Gastroesophageal sphincter (tissue), 4 donors: ENCODE measurements around the gene APP. TPM values are rescaled to one million over a fixed set of nuclear protein-coding genes. Genes with fewer than 3 reads are reported as not detected.
A peak's percentile ranks its signal among the peaks of the same experiment; 100 is the strongest.

Source experiments
- ATAC-seq: fragments of 150-250 bp; one replicate; pipeline ENCODE4 v1.9.1; 2016; ENCODE audit warnings: mild to moderate bottlenecking, moderate library complexity
- H3K27ac ChIP-seq, 4 donors: fragments of 200-600 bp; sonication (generic) in 3 of 4; 1 replicate in 3 of 4; 2 replicates in 1 of 4; pipeline ENCODE4 v1.5.1; 2016 to 2019
- H3K27me3 ChIP-seq: fragments of 200-600 bp; sonication (generic); one replicate; pipeline ENCODE4 v1.5.1; 2019
- H3K36me3 ChIP-seq, 2 donors: fragments of 200-600 bp; sonication (generic); one replicate each; pipeline ENCODE4 v1.5.1; 2019; ENCODE audit warnings: control low read depth in 1 of 2
- H3K4me1 ChIP-seq, 3 donors: fragments of 200-600 bp; sonication (generic); 1 replicate in 2 of 3; 2 replicates in 1 of 3; pipeline ENCODE4 v1.5.1; 2016 to 2019; ENCODE audit warnings: control low read depth in 2 of 3
- H3K4me3 ChIP-seq, 2 donors: fragments of 200-600 bp; sonication (generic); one replicate each; pipeline ENCODE4 v1.5.1; 2019; ENCODE audit warnings: mild to moderate bottlenecking in 1 of 2, moderate library complexity in 1 of 2
- H3K9me3 ChIP-seq, 3 donors: fragments of 200-600 bp; sonication (generic); one replicate each; pipeline ENCODE4 v1.5.1; 2017 to 2019; ENCODE audit warnings: control low read depth in 2 of 3
- EP300 ChIP-seq: sonication (generic); formaldehyde crosslinking; IDR thresholded peaks from one replicate; pipeline ENCODE4 v1.6.1; 2017; ENCODE audit warnings: antibody characterized with exemption, mild to moderate bottlenecking
- POLR2A ChIP-seq, 2 donors: fragments of 450-650 bp; IDR thresholded peaks; one replicate each; pipeline ENCODE4 v1.6.1; 2017; ENCODE audit warnings: antibody characterized with exemption in 2 of 2, mild to moderate bottlenecking in 2 of 2, moderate library complexity in 1 of 2
- POLR2AphosphoS5 ChIP-seq: sonication (generic); formaldehyde crosslinking; IDR thresholded peaks from one replicate; pipeline ENCODE4 v1.6.1; 2017; ENCODE audit warnings: antibody characterized with exemption
- WGBS, 2 donors: methylation state at CpG; one replicate each; pipeline ENCODE4 v1.1.5; 2018; ENCODE audit warnings: low coverage in 1 of 2; 5-methylcytosine and 5-hydroxymethylcytosine counted together
- total RNA-seq, 4 donors: library from RNA; depleted of rRNA; stranded (reverse); fragments of >200 nt; gene quantifications; one replicate each; pipeline ENCODE4 v1.1.0, GENCODE V29; 2016
- TF ChIP-seq, protein P1 (sequence below), 4 experiments: fragments of 200-600 bp in 2 of 4; fragments of 450-650 bp in 2 of 4; sonication (generic) in 1 of 4; IDR thresholded peaks; one replicate each; pipeline ENCODE4 v1.5.1; 2017 to 2019; ENCODE audit warnings: antibody characterized with exemption in 4 of 4, mild to moderate bottlenecking in 2 of 4, moderate library complexity in 2 of 4

Gene APP
- total RNA-seq, 4 donors from 2014 or later = 282 to 724 (median 545) TPM

DNA sequence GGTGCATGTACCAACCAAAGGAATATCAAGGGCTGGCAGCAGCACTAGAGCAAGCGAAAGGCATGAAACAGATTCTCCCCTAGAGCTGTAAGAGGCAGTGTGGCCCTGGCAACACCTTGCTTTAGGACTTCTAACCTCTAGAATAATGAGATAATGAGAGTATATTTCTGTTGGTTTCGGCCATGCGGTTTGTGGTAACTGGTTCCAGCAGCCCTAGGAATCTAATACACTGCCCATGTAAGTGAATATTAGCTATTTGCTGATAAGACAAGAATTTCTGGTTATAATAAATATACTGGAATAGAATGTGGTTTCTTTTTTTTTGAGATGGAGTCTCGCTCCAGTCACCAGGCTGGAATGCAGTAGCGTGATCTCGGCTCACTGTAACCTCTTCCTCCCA lies 236.4 kb downstream of the APP start:
- H3K27me3 ChIP-seq = no peaks in the 10 kb centered on the region
- WGBS, 2 donors = 88 to 100% methylated on average over 3 to 6 of the region's 6 CpGs
- H3K4me1 ChIP-seq = peaks cover 0 to 43% (median 19%) of the 10 kb centered on the region in 3 donors
- no peaks in the 10 kb centered on the region for H3K9me3 ChIP-seq
- H3K27ac ChIP-seq = peak overlapping the region in 3 of 4 donors; percentile 12 to 71 (median 62)
- no peak for ATAC-seq
- H3K4me3 ChIP-seq = no peak overlapping the region
- no peak for TF ChIP-seq POLR2A (IDR thresholded peaks at IDR 0.05)
- no peak for TF ChIP-seq EP300
- TF ChIP-seq POLR2AphosphoS5 = no peak
- TF ChIP-seq, protein P1, sequence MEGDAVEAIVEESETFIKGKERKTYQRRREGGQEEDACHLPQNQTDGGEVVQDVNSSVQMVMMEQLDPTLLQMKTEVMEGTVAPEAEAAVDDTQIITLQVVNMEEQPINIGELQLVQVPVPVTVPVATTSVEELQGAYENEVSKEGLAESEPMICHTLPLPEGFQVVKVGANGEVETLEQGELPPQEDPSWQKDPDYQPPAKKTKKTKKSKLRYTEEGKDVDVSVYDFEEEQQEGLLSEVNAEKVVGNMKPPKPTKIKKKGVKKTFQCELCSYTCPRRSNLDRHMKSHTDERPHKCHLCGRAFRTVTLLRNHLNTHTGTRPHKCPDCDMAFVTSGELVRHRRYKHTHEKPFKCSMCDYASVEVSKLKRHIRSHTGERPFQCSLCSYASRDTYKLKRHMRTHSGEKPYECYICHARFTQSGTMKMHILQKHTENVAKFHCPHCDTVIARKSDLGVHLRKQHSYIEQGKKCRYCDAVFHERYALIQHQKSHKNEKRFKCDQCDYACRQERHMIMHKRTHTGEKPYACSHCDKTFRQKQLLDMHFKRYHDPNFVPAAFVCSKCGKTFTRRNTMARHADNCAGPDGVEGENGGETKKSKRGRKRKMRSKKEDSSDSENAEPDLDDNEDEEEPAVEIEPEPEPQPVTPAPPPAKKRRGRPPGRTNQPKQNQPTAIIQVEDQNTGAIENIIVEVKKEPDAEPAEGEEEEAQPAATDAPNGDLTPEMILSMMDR (IDR thresholded peaks at IDR 0.05) = no peak
- no peaks in the 10 kb centered on the region for H3K36me3 ChIP-seq

DNA sequence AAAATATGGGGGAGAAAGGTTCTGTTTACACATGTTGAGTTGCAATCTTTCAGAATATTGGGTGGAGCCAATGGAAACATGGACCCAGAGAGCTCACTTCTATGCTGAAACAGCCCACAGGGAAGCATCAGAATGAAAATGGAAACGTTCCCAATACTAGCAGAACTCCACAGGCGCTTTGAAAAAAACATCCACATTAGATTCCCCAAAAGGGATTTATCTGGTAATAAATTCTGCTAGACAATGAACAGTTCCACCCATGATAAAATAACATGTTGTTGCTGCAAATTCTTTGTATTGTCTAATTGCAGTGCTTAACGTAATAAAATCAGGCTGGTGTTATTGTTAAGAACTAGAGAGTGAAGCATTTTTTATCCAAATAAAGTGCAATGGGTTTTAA lies 238.8 kb downstream of the APP start:
- H3K27ac ChIP-seq = peak overlapping the region in 3 of 4 donors; percentile 46 to 53 (median 52)
- 38 to 58% methylated on average over 3 of the region's 3 CpGs for WGBS, 2 donors
- no peak for ATAC-seq
- no peaks in the 10 kb centered on the region for H3K27me3 ChIP-seq
- no peaks in the 10 kb centered on the region for H3K9me3 ChIP-seq
- peaks cover 2 to 34% (median 14%) of the 10 kb centered on the region in 3 donors for H3K4me1 ChIP-seq
- H3K36me3 ChIP-seq = no peaks in the 10 kb centered on the region
- TF ChIP-seq, protein P1 (IDR thresholded peaks at IDR 0.05) = no peak
- TF ChIP-seq EP300 (no peak), POLR2A (IDR thresholded peaks at IDR 0.05) (no peak), POLR2AphosphoS5 (no peak)
- H3K4me3 ChIP-seq = no peak overlapping the region

DNA sequence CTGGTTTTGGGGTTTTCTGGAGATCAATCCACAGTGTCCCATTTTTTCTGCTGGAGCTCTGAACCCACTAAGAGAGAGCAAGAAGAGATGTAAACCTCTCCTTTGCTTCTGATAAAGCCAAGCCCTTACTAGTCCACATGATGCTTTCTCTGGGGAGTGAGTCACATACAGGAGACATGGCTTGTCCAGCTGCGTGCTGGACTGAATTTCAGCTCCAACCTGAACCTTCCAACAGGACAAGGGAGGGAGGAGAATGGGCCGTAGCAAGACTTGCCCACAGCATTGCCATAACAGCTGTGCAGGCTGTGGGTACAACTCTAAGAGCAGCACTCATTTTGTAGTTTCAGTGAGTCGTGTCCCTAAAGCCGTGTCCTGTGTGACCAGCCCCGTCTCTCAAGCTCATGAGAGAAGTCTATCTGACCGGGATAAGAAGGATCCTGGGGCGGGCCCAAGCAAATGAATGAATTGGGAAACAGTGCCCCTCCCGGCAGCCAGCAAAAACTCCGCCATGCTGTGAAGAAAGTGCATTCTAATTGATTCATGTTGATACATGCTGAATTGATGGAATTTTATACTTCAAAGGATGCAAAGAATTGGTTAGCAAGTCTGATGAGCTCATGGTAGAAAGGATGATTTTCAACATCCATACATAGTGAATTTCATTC lies 240.6 kb downstream of the APP start:
- WGBS, 2 donors = 81 to 89% methylated on average over 6 to 7 of the region's 9 CpGs
- no peaks in the 10 kb centered on the region for H3K27me3 ChIP-seq
- H3K36me3 ChIP-seq = no peaks in the 10 kb centered on the region
- TF ChIP-seq POLR2A (IDR thresholded peaks at IDR 0.05) = no peak
- TF ChIP-seq, protein P1 (IDR thresholded peaks at IDR 0.05) = no peak
- no peak for TF ChIP-seq EP300
- no peak for TF ChIP-seq POLR2AphosphoS5
- H3K4me3 ChIP-seq = no peak overlapping the region
- peak overlapping the region in 3 of 4 donors; percentile 13 to 19 (median 14) for H3K27ac ChIP-seq
- no peak for ATAC-seq
- peaks cover 2 to 46% (median 14%) of the 10 kb centered on the region in 3 donors for H3K4me1 ChIP-seq
- H3K9me3 ChIP-seq = no peaks in the 10 kb centered on the region

DNA sequence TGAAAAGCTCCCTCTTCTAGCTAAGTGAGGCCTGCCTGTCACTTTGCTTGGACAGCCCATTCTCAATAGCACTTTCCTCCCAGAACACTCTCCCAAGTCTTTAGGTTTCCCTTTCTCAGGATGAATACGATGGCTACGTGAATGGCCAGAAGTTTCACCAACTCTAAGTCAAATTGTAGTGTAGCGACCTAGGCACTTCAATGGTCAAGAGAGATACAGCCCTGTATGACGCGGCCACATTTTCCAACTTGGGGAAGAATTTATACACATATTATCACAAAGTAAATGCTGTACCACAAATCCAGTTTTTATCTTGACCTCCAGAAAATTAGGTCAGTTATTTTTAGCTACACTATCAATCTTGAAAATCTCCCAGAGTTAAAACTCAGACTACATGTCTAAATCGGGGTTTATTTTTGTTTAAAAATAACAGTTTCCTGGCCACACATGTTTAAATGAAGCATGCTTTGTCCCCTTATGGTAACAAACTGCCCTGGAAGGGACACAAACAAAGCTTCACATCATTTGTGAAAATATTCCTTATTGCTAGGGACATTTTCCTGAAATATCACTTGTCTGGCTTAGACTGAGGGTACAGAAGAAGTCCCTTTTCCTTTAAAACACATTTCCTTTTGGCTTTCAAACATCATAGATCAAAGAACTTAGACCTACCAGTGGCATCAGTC lies 243.2 kb downstream of the APP start:
- H3K27ac ChIP-seq = peak overlapping the region in 3 of 4 donors; percentile 38 to 60 (median 55)
- TF ChIP-seq POLR2AphosphoS5 (no peak), EP300 (no peak)
- TF ChIP-seq, protein P1 (IDR thresholded peaks at IDR 0.05) = no peak
- H3K9me3 ChIP-seq = no peaks in the 10 kb centered on the region
- no peaks in the 10 kb centered on the region for H3K27me3 ChIP-seq
- H3K36me3 ChIP-seq = no peaks in the 10 kb centered on the region
- 43 to 62% methylated on average over 4 to 6 of the region's 6 CpGs for WGBS, 2 donors
- H3K4me3 ChIP-seq = no peak overlapping the region
- no peak for ATAC-seq
- H3K4me1 ChIP-seq = peaks cover 2 to 46% (median 14%) of the 10 kb centered on the region in 3 donors
